ENCODE results near the gene STRN.

GRCh38 chr2:36823862-36824261 lies 142.5 kb downstream of the STRN start:
- no peak for TF ChIP-seq CTCF (IDR thresholded peaks at IDR 0.05)
- no peak for TF ChIP-seq POLR2A (IDR thresholded peaks at IDR 0.05)

Measured in thyroid gland (tissue), 4 donors.